AG09309 (cell line): ENCODE measurements around the gene GAGE12E.
"Not testable (repeated sequence)": the region's sequence is repeated elsewhere in the genome, so short reads cannot be mapped to it uniquely, and the experiment has no call there.

Experiments used
- DNase-seq: peaks from one replicate; pipeline ENCODE4 v3.0.0-alpha.2; 2010; ENCODE audit warnings: low read depth
- H3K4me3 ChIP-seq: 2 replicates; pipeline ENCODE4 v1.5.1; 2011; ENCODE audit warnings: mild to moderate bottlenecking, low read depth, low read length, moderate library complexity; ENCODE audit not compliant: control insufficient read depth

The GAGE12E gene, protein sequence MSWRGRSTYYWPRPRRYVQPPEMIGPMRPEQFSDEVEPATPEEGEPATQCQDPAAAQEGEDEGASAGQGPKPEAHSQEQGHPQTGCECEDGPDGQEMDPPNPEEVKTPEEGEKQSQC

DNA sequence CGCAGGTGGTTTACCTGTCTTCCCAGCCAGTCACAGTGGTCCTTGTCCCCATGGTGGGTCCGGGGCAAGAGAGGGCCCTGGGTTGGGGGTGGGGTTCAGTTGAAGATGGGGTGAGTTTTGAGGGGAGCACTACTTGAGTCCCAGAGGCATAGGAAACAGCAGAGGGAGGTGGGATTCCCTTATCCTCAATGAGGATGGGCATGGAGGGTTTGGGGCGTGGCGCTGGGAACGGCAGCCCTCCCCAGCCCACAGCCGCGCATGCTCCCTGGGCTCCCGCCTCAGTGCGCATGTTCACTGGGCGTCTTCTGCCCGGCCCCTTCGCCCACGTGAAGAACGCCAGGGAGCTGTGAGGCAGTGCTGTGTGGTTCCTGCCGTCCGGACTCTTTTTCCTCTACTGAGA, at the start of gene GAGE12E:
Gene GAGE12E (plus strand): TSS at position 301 of the 400 bp plus-strand sequence. CDS start 1,155 bp downstream, outside the sequence.
- not testable (repeated sequence) for DNase-seq, H3K4me3 ChIP-seq

DNA sequence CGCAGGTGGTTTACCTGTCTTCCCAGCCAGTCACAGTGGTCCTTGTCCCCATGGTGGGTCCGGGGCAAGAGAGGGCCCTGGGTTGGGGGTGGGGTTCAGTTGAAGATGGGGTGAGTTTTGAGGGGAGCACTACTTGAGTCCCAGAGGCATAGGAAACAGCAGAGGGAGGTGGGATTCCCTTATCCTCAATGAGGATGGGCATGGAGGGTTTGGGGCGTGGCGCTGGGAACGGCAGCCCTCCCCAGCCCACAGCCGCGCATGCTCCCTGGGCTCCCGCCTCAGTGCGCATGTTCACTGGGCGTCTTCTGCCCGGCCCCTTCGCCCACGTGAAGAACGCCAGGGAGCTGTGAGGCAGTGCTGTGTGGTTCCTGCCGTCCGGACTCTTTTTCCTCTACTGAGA, 19.2 kb upstream of the GAGE12E start, which contains the start of gene GAGE12C:
Gene GAGE12C (plus strand): TSS at position 301 of the 400 bp plus-strand sequence. CDS start 1,155 bp downstream, outside the sequence.
- not testable (repeated sequence) for DNase-seq

GRCh38 chrX:49541433-49541832, 9.7 kb upstream of the GAGE12E start, which contains the start of gene GAGE12D:
TSS of gene GAGE12D (plus strand) at chrX:49541733. CDS start at chrX:49542888, 1,155 bp downstream.
- not testable (repeated sequence) for DNase-seq, H3K4me3 ChIP-seq

More for the DNA sequence above, 19.2 kb upstream of the GAGE12E start, which contains the start of gene GAGE12C:
- H3K4me3 ChIP-seq, result not testable (repeated sequence)

DNA sequence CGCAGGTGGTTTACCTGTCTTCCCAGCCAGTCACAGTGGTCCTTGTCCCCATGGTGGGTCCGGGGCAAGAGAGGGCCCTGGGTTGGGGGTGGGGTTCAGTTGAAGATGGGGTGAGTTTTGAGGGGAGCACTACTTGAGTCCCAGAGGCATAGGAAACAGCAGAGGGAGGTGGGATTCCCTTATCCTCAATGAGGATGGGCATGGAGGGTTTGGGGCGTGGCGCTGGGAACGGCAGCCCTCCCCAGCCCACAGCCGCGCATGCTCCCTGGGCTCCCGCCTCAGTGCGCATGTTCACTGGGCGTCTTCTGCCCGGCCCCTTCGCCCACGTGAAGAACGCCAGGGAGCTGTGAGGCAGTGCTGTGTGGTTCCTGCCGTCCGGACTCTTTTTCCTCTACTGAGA, 9.5 kb downstream of the GAGE12E start, which contains the start of gene GAGE12F:
Gene GAGE12F (plus strand): TSS at position 301 of the 400 bp plus-strand sequence. CDS start 1,155 bp downstream, outside the sequence.
- not testable (repeated sequence) for DNase-seq, H3K4me3 ChIP-seq

- DNase-seq, H3K4me3 ChIP-seq: not testable (repeated sequence)
Measured at GRCh38 chrX:49568728-49569127, 17.6 kb downstream of the GAGE12E start.

DNA sequence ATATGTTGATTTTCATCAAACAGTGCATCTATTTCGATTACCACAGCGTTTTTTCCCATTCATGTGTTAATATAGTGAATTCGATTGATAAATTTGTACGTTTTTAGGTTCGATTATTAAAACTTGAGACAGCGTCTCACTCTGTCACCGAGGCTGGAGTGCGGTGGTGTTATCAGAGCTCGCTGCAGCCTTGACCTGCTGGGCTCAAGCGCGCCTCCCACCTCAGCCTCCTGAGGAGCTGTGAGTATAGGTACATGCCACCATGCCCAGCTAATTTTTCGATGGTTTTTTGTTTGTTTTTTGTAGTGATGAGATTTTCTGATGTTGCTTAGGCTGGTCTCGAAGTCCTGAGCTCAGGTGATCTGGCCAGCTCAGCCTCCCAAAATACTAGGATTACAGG, 18.1 kb downstream of the GAGE12E start:
- H3K4me3 ChIP-seq, DNase-seq: not testable (repeated sequence)

DNA sequence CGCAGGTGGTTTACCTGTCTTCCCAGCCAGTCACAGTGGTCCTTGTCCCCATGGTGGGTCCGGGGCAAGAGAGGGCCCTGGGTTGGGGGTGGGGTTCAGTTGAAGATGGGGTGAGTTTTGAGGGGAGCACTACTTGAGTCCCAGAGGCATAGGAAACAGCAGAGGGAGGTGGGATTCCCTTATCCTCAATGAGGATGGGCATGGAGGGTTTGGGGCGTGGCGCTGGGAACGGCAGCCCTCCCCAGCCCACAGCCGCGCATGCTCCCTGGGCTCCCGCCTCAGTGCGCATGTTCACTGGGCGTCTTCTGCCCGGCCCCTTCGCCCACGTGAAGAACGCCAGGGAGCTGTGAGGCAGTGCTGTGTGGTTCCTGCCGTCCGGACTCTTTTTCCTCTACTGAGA, 19.0 kb downstream of the GAGE12E start, which contains the start of gene GAGE12G:
Gene GAGE12G (plus strand): TSS at position 301 of the 400 bp plus-strand sequence. CDS start 1,155 bp downstream, outside the sequence.
- not testable (repeated sequence) for DNase-seq

DNA sequence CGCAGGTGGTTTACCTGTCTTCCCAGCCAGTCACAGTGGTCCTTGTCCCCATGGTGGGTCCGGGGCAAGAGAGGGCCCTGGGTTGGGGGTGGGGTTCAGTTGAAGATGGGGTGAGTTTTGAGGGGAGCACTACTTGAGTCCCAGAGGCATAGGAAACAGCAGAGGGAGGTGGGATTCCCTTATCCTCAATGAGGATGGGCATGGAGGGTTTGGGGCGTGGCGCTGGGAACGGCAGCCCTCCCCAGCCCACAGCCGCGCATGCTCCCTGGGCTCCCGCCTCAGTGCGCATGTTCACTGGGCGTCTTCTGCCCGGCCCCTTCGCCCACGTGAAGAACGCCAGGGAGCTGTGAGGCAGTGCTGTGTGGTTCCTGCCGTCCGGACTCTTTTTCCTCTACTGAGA, 28.6 kb downstream of the GAGE12E start, which contains the start of gene GAGE12H:
Gene GAGE12H (plus strand): TSS at position 301 of the 400 bp plus-strand sequence. CDS start 1,155 bp downstream, outside the sequence.
- H3K4me3 ChIP-seq, DNase-seq: not testable (repeated sequence)

More for the DNA sequence above, 19.0 kb downstream of the GAGE12E start, which contains the start of gene GAGE12G:
- H3K4me3 ChIP-seq, result not testable (repeated sequence)

DNA sequence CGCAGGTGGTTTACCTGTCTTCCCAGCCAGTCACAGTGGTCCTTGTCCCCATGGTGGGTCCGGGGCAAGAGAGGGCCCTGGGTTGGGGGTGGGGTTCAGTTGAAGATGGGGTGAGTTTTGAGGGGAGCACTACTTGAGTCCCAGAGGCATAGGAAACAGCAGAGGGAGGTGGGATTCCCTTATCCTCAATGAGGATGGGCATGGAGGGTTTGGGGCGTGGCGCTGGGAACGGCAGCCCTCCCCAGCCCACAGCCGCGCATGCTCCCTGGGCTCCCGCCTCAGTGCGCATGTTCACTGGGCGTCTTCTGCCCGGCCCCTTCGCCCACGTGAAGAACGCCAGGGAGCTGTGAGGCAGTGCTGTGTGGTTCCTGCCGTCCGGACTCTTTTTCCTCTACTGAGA, 38.1 kb downstream of the GAGE12E start, which contains the start of gene GAGE2A:
Gene GAGE2A (plus strand): TSS at position 301 of the 400 bp plus-strand sequence. CDS start 1,155 bp downstream, outside the sequence.
- H3K4me3 ChIP-seq, DNase-seq: not testable (repeated sequence)

DNA sequence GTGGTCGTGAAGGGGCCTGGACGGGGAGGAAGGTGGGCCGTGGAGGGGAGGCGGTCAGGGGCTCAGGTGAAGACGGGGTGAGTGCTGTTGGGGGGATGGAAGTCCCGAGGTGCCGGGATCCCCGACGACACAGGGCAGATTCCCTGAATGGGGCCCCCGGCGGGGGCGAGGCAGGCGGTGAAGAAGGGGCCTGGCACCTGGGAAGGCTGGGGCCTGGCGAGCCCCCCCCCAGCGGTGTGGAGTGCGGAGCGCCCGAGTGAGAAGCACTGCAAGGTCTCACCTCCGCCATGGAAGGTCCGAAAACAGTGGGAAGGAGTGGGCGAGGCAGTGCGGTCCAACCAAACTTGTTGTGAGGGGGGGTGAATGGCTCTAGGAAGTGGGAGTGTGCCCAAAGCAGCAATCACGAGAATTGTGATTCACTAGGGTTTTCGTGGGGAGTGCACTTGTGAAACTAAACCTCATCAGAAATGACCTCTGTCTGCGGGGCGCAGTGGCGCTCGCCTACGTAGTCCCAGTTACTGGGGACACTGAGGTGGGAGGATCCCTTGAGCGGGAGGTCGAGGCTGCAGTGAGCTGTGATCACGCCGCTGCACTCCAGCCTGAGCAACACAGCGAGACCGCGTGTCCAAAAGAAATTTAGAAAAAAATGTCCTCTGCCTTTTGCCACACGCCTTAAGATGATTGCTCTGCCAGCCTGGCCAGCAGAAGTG, 38.8 kb downstream of the GAGE12E start:
- not testable (repeated sequence) for H3K4me3 ChIP-seq, DNase-seq

DNA sequence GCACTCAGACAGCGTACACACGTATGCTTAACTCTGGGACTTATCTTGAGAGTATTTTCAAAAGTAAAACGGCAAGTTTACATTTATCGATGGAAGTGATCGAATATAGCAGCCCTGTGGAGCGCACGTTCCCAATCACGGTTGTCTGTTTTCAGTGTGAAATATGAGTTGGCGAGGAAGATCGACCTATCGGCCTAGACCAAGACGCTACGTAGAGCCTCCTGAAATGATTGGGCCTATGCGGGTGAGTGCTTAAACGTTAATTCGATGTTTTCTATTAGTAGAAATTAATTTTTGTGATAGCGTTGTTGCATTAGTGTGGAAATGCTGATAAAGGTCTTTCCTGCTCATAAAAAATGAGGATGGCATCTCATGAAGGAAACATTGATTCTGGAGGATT, 39.4 kb downstream of the GAGE12E start:
- not testable (repeated sequence) for H3K4me3 ChIP-seq, DNase-seq

DNA sequence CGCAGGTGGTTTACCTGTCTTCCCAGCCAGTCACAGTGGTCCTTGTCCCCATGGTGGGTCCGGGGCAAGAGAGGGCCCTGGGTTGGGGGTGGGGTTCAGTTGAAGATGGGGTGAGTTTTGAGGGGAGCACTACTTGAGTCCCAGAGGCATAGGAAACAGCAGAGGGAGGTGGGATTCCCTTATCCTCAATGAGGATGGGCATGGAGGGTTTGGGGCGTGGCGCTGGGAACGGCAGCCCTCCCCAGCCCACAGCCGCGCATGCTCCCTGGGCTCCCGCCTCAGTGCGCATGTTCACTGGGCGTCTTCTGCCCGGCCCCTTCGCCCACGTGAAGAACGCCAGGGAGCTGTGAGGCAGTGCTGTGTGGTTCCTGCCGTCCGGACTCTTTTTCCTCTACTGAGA, 47.6 kb downstream of the GAGE12E start, which contains the start of gene GAGE1:
Gene GAGE1 (plus strand): TSS at position 301 of the 400 bp plus-strand sequence. CDS start 1,155 bp downstream, outside the sequence.
- DNase-seq, result not testable (repeated sequence)

More for the DNA sequence above, 47.6 kb downstream of the GAGE12E start, which contains the start of gene GAGE1:
- not testable (repeated sequence) for H3K4me3 ChIP-seq
